Left ventricle myocardium inferior (tissue), 1 donor: ENCODE results near the gene PHACTR3. TPM values are rescaled to one million over a fixed set of nuclear protein-coding genes. Genes with fewer than 3 reads are reported as not detected.

Experiments
- DNase-seq: peaks from one replicate; pipeline ENCODE4 v3.0.0-alpha.2; 2020
- H3K27ac ChIP-seq: fragments of 200-600 bp; replicated peaks from 2 replicates; pipeline ENCODE4 v1.8.0; 2021
- H3K27me3 ChIP-seq: fragments of 200-600 bp; 2 replicates; pipeline ENCODE4 v1.8.0; 2021; ENCODE audit warnings: low read depth
- H3K36me3 ChIP-seq: fragments of 200-600 bp; 2 replicates; pipeline ENCODE4 v1.8.0; 2021
- H3K4me1 ChIP-seq: fragments of 200-600 bp; 2 replicates; pipeline ENCODE4 v1.8.0; 2021
- H3K4me3 ChIP-seq: fragments of 200-600 bp; 2 replicates; pipeline ENCODE4 v1.8.0; 2021; ENCODE audit warnings: mild to moderate bottlenecking, moderate library complexity
- H3K9me3 ChIP-seq: fragments of 200-600 bp; replicated peaks from 2 replicates; pipeline ENCODE4 v1.8.0; 2021
- intact Hi-C: fragments of 100-400 bp; cut with micrococcal nuclease; formaldehyde crosslinking; loops from one replicate; pipeline ENCODE4 v1.11.0; 2022
- total RNA-seq: library from RNA; stranded (reverse); fragmentation: NEBNext Ultra II Directional; extraction: Animal tissue kit (Norgen Biotek cat#: 25700); gene quantifications from one replicate; pipeline ENCODE4 v1.2.1, GENCODE V29; 2021
- TF ChIP-seq, protein P1 (sequence below): fragments of 200-600 bp; IDR thresholded peaks from 2 replicates; pipeline ENCODE4 v1.8.0; 2021; ENCODE audit warnings: antibody characterized with exemption, mild to moderate bottlenecking, borderline replicate concordance
- donor health status: DM: no; HTN: yes; CAD: no; lungs with severe emphysema.

PHACTR3 gene
- total RNA-seq, 1 donor from 2014 or later = 4.3 TPM

DNA sequence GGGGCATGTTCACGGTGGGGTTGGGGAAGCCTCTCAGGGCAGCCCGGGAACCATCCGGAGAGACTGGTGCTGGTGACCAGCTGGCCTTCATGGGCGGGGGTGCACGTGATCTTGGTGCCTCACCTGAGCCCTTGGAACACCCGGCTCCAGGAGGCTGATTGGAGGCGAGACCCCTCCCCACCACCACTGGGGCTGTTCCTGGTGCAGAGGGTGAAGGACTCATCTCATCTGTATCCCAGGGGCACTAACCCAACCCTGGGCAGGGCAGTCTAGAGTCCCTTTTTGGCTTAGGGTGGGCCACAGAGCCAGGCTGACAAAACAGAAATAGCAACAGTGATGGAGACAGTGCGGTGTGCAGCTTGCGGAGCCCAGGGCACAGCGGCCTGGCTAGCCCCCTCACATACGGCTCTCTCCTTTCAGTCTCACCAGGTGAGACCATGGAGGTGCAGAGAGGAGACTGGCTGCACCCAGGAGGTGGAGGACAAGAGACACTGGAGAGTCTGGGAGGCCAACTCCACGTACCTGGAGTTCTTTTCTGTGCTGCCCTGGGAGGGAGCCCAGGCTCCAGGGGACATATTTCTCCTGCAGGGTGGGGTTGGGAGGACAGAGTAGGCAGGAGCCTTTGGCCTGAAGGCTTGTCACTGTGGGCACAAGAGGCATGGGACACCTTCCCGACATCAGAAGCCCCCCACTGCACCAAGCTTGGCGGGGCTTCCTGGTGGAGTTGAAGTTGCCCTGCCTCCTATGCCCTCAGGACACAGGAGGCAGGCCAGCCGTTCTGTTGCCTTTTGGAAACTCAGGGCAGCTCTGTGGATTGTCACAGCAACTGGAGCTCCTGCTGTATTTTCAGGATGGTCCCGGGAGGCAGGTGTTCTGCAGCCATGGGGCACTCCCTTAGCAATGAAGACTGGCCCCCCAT, 223.1 kb downstream of the PHACTR3 start:
- intact Hi-C loops = no loop called here
- Histone ChIP-seq H3K27ac (peak overlapping the region; percentile 23), H3K27me3 (peaks cover 13% of the 10 kb centered on the region), H3K4me3 (no peak overlapping the region), H3K36me3 (no peaks in the 10 kb centered on the region), H3K4me1 (peaks cover 52% of the 10 kb centered on the region), H3K9me3 (no peaks in the 10 kb centered on the region)
- DNase-seq = no peak
- TF ChIP-seq, protein P1, sequence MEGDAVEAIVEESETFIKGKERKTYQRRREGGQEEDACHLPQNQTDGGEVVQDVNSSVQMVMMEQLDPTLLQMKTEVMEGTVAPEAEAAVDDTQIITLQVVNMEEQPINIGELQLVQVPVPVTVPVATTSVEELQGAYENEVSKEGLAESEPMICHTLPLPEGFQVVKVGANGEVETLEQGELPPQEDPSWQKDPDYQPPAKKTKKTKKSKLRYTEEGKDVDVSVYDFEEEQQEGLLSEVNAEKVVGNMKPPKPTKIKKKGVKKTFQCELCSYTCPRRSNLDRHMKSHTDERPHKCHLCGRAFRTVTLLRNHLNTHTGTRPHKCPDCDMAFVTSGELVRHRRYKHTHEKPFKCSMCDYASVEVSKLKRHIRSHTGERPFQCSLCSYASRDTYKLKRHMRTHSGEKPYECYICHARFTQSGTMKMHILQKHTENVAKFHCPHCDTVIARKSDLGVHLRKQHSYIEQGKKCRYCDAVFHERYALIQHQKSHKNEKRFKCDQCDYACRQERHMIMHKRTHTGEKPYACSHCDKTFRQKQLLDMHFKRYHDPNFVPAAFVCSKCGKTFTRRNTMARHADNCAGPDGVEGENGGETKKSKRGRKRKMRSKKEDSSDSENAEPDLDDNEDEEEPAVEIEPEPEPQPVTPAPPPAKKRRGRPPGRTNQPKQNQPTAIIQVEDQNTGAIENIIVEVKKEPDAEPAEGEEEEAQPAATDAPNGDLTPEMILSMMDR = no peak

DNA sequence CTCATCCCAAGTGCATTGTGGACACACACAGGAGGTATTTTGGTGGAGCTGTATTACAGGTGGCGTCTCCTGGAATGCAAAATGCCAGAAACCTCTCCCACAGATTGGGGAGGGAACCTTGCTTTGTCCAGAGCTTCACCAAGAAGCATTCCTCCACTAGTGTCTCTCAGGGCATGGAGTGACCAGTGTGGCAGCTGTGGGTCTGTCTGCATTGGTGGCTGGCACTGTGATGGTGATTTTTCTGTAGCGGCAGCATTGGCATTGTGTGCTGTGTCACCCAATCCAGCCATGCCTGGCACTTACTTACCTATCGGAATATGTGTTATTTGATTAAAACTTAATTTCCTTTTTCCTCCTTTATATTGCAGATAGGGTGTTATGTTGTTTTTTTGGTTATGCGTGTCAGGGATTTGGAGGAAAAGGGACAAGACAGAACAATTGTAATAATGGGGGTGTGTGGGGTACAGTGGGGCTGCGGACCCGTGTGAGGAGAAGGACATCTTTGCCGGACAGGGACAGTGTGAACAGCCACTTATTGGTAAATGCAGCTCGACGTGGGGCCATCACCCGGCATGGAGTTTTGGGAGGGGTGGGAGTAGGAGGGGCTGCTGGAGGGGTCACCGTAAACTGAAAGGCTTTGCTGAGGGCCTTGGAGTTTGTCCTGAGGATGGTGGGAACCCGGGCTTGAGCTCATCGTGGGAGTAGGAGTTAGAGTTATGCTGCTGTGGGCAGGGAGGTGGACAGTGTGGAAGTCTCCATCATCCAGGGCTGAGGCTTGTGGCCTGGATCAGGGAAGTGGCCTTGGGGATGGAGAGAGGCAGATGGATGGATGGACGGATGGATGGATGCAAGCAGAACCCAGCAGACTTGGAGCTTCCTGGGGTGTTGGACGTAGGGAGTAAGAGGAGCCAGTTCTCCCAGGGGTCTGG, 224.0 kb downstream of the PHACTR3 start:
- TF ChIP-seq, protein P1 = no peak
- Histone ChIP-seq H3K36me3 (no peaks in the 10 kb centered on the region), H3K4me3 (no peak overlapping the region), H3K4me1 (peaks cover 48% of the 10 kb centered on the region), H3K27ac (no peak overlapping the region), H3K9me3 (no peaks in the 10 kb centered on the region), H3K27me3 (peaks cover 13% of the 10 kb centered on the region)
- no peak for DNase-seq
- intact Hi-C loops = no loop called here

DNA sequence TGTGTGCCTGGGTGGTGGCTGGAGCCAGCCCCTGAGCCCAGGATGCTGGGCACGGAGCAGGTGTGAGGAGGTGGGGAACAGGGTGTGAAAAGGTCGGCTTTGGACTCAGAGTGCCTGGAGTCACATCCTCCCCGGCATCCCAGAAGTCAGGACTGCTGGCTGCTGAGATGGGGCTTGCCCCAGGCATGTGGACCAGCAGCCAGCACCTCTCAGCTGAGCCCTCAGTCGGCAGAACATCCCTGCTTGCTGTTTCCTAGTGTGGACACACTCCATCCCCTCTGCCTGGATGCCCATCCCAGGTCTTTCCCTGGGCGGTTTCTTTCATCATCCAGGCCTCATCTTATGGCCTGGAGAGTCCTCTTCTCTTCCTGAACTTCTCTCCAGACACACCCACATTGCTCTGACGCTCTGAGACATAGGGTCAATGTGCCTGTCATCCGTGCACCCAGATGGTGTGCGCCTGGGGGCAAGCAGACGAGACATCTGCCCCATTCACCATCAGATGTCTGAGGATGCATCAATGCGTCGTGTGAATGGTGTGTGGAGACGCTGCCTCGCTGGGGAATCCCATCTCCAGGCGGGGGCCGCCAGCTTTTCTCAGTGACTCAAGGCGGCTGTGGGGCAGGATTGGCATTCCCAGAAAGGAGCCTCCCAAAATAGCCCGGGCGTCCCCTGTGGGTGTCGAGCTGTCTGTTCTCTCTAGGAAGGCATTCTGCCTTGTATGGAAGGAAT, 224.9 kb downstream of the PHACTR3 start:
- Histone ChIP-seq H3K4me3 (no peak overlapping the region), H3K36me3 (no peaks in the 10 kb centered on the region), H3K27ac (no peak overlapping the region), H3K4me1 (peaks cover 41% of the 10 kb centered on the region), H3K9me3 (no peaks in the 10 kb centered on the region), H3K27me3 (peaks cover 13% of the 10 kb centered on the region)
- intact Hi-C loops = no loop called here
- TF ChIP-seq, protein P1 = no peak
- peak; percentile 12 for DNase-seq

DNA sequence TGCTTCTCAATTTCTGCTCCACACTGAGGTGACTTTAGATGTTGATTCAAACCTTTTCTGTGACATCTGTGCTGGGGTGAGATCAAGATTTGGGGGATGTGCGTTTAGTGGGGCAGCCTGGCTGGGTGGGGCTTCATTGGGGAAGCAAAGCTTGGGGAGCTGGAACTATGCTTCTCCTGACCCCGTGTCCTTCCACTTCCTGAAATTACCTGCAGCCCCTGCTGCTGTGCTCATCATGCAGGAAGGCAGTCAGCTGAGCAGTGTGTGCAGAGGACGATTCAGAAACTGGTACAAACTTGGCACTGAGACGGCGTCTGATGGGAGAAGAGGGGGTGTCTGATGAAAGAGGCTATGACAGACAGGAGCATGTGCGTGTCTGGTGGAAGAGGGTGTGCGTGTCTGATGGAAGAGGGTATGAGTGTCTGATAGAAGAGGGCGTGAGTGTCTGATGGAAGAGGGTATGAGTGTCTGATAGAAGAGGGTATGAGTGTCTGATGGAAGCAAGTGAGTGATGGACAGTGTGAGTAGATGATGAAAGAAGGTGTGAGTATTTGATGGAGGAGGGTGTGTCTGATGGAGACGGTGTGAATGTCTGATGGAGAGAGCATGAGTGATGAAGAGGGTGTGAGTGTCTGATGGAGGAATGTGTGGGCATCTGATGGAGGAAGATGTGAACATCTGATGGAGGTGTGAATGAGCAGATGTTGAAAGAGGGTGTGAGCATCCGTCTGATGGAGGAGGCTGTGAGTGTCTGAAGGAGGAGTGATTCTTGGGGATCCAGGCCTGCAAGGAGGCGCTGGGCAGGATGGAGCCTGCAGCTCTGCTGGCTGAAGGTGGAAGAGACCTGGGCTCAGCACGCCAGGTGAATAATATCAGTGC, 225.7 kb downstream of the PHACTR3 start:
- H3K4me1 ChIP-seq = peaks cover 44% of the 10 kb centered on the region
- TF ChIP-seq, protein P1 = no peak
- H3K27me3 ChIP-seq = peaks cover 13% of the 10 kb centered on the region
- DNase-seq = peak; percentile 5
- H3K27ac ChIP-seq = no peak overlapping the region
- H3K9me3 ChIP-seq = no peaks in the 10 kb centered on the region
- no peaks in the 10 kb centered on the region for H3K36me3 ChIP-seq
- no peak overlapping the region for H3K4me3 ChIP-seq
- intact Hi-C loops = no loop called here
